ENCODE data around the gene TRNT1. TPM values are rescaled to one million over a fixed set of nuclear protein-coding genes. Genes with fewer than 3 reads are reported as not detected.
A peak's percentile ranks its signal among the peaks of the same experiment; 100 is the strongest.

The TRNT1 gene
- total and polyA plus RNA-seq, 4 experiments from 2014 or later, result 23.2 to 44.8 (median 35.3) TPM

GRCh38 chr3:3105246-3105645 is 21.5 kb upstream of the TRNT1 start:
- peaks cover 0 to 3% of the 10 kb centered on the region in 2 donors for H3K36me3 Mint-ChIP-seq
- ChIA-PET POLR2A (ENCODE audit: partially characterized antibody) (no interaction called here), CTCF (ENCODE audit: partially characterized antibody) (interaction anchor here (0.9 kb wide), 1 partner anchor 21 kb away, joined by 3 read pairs; the partner anchor contains the start of gene TRNT1)
- peaks cover 7 to 19% (median 16%) of the 10 kb centered on the region in 4 donors for H3K4me1 Mint-ChIP-seq
- H3K4me3 Mint-ChIP-seq, result no peak overlapping the region
- intact Hi-C loops (cut with micrococcal nuclease), result no loop called here
- no peak overlapping the region for H3K27ac ChIP-seq (ENCODE audit: low read depth, low read length)
- no peak overlapping the region for H3K4me3 ChIP-seq (ENCODE audit: low read length in 2 of 2)
- H3K27me3 ChIP-seq (ENCODE audit: insufficient read depth, low read length), result no peaks in the 10 kb centered on the region
- H3K9me3 Mint-ChIP-seq, result peaks cover 0 to 3% (median 0%) of the 10 kb centered on the region in 8 donors
- no peaks in the 10 kb centered on the region for H3K36me3 ChIP-seq (ENCODE audit: insufficient read depth, low read length)
- no peak overlapping the region for H3K27ac Mint-ChIP-seq
- H3K9me3 ChIP-seq (ENCODE audit: control insufficient read depth in 1 of 2, low read length in 2 of 2), result no peaks in the 10 kb centered on the region
- no peak for DNase-seq
- peaks cover 6% of the 10 kb centered on the region for H3K4me1 ChIP-seq (ENCODE audit: insufficient read depth, low read length)
- H3K27me3 Mint-ChIP-seq, result peaks cover 0 to 8% of the 10 kb centered on the region in 2 donors

GRCh38 chr3:3105815-3106214 is 20.9 kb upstream of the TRNT1 start:
- no peaks in the 10 kb centered on the region for H3K9me3 ChIP-seq (ENCODE audit: control insufficient read depth in 1 of 2, low read length in 2 of 2)
- no peak overlapping the region for H3K4me3 ChIP-seq (ENCODE audit: low read length in 2 of 2)
- H3K27ac ChIP-seq (ENCODE audit: low read depth, low read length), result no peak overlapping the region
- Mint-ChIP-seq H3K27me3 (peaks cover 0 to 8% of the 10 kb centered on the region in 2 donors), H3K4me3 (no peak overlapping the region), H3K4me1 (peaks cover 12 to 25% (median 21%) of the 10 kb centered on the region in 4 donors), H3K36me3 (peaks cover 0 to 3% of the 10 kb centered on the region in 2 donors), H3K27ac (peak overlapping the region in 2 of 7 donors; percentile 43 to 65), H3K9me3 (peaks cover 0 to 3% (median 0%) of the 10 kb centered on the region in 8 donors)
- DNase-seq, result no peak
- H3K4me1 ChIP-seq (ENCODE audit: insufficient read depth, low read length), result peaks cover 12% of the 10 kb centered on the region
- CTCF ChIA-PET (ENCODE audit: partially characterized antibody), result interaction anchor here (0.9 kb wide), 1 partner anchor 21 kb away, joined by 3 read pairs; the partner anchor contains the start of gene TRNT1
- no peaks in the 10 kb centered on the region for H3K27me3 ChIP-seq (ENCODE audit: insufficient read depth, low read length)
- POLR2A ChIA-PET (ENCODE audit: partially characterized antibody), result no interaction called here
- H3K36me3 ChIP-seq (ENCODE audit: insufficient read depth, low read length), result no peaks in the 10 kb centered on the region
- intact Hi-C loops (cut with micrococcal nuclease), result no loop called here

GRCh38 chr3:3107181-3107580 is 19.6 kb upstream of the TRNT1 start:
- DNase-seq, result no peak
- Histone ChIP-seq H3K4me3 (ENCODE audit: low read length in 2 of 2) (no peak overlapping the region), H3K9me3 (ENCODE audit: control insufficient read depth in 1 of 2, low read length in 2 of 2) (no peaks in the 10 kb centered on the region), H3K27me3 (ENCODE audit: insufficient read depth, low read length) (no peaks in the 10 kb centered on the region), H3K4me1 (ENCODE audit: insufficient read depth, low read length) (peaks cover 14% of the 10 kb centered on the region), H3K36me3 (ENCODE audit: insufficient read depth, low read length) (no peaks in the 10 kb centered on the region), H3K27ac (ENCODE audit: low read depth, low read length) (no peak overlapping the region)
- ChIA-PET CTCF (ENCODE audit: partially characterized antibody) (no interaction called here), POLR2A (ENCODE audit: partially characterized antibody) (no interaction called here)
- H3K4me3 Mint-ChIP-seq, result peak overlapping the region in 2 of 8 donors; percentile 1 to 43
- H3K9me3 Mint-ChIP-seq, result peaks cover 0 to 3% (median 0%) of the 10 kb centered on the region in 8 donors
- peak overlapping the region in 3 of 7 donors; percentile 1 to 56 (median 26) for H3K27ac Mint-ChIP-seq
- peaks cover 0 to 8% of the 10 kb centered on the region in 2 donors for H3K27me3 Mint-ChIP-seq
- intact Hi-C loops (cut with micrococcal nuclease), result no loop called here
- peaks cover 0 to 3% of the 10 kb centered on the region in 2 donors for H3K36me3 Mint-ChIP-seq
- peaks cover 16 to 32% (median 26%) of the 10 kb centered on the region in 4 donors for H3K4me1 Mint-ChIP-seq

GRCh38 chr3:3107858-3108257 is 18.9 kb upstream of the TRNT1 start:
- Histone ChIP-seq H3K9me3 (ENCODE audit: control insufficient read depth in 1 of 2, low read length in 2 of 2) (no peaks in the 10 kb centered on the region), H3K4me1 (ENCODE audit: insufficient read depth, low read length) (peaks cover 14% of the 10 kb centered on the region), H3K27ac (ENCODE audit: low read depth, low read length) (no peak overlapping the region), H3K27me3 (ENCODE audit: insufficient read depth, low read length) (no peaks in the 10 kb centered on the region), H3K4me3 (ENCODE audit: low read length in 2 of 2) (no peak overlapping the region), H3K36me3 (ENCODE audit: insufficient read depth, low read length) (no peaks in the 10 kb centered on the region)
- H3K27me3 Mint-ChIP-seq, result peaks cover 0 to 8% of the 10 kb centered on the region in 2 donors
- POLR2A ChIA-PET (ENCODE audit: partially characterized antibody), result no interaction called here
- peaks cover 16 to 32% (median 26%) of the 10 kb centered on the region in 4 donors for H3K4me1 Mint-ChIP-seq
- no peak for DNase-seq
- peaks cover 0 to 3% (median 0%) of the 10 kb centered on the region in 8 donors for H3K9me3 Mint-ChIP-seq
- H3K4me3 Mint-ChIP-seq, result peak overlapping the region in 4 of 8 donors; percentile 31 to 68 (median 48)
- peaks cover 0 to 3% of the 10 kb centered on the region in 2 donors for H3K36me3 Mint-ChIP-seq
- H3K27ac Mint-ChIP-seq, result no peak overlapping the region
- intact Hi-C loops (cut with micrococcal nuclease), result no loop called here
- CTCF ChIA-PET (ENCODE audit: partially characterized antibody), result no interaction called here

- H3K9me3 Mint-ChIP-seq, result peaks cover 0 to 3% (median 0%) of the 10 kb centered on the region in 8 donors
- H3K4me1 Mint-ChIP-seq, result peaks cover 16 to 32% (median 26%) of the 10 kb centered on the region in 4 donors
- intact Hi-C loops (cut with micrococcal nuclease), result no loop called here
- Histone ChIP-seq H3K9me3 (ENCODE audit: control insufficient read depth in 1 of 2, low read length in 2 of 2) (no peaks in the 10 kb centered on the region), H3K27me3 (ENCODE audit: insufficient read depth, low read length) (no peaks in the 10 kb centered on the region), H3K4me1 (ENCODE audit: insufficient read depth, low read length) (peaks cover 14% of the 10 kb centered on the region), H3K4me3 (ENCODE audit: low read length in 2 of 2) (no peak overlapping the region), H3K27ac (ENCODE audit: low read depth, low read length) (peak overlapping the region; percentile 54), H3K36me3 (ENCODE audit: insufficient read depth, low read length) (no peaks in the 10 kb centered on the region)
- H3K27ac Mint-ChIP-seq, result peak overlapping the region; percentile 92 to 97 (median 95)
- H3K36me3 Mint-ChIP-seq, result peaks cover 0 to 3% of the 10 kb centered on the region in 2 donors
- peak overlapping the region; percentile 55 to 78 (median 72) for H3K4me3 Mint-ChIP-seq
- peak in 1 of 5 donors; percentile 22 for DNase-seq
- H3K27me3 Mint-ChIP-seq, result peaks cover 1 to 8% of the 10 kb centered on the region in 2 donors
- ChIA-PET CTCF (ENCODE audit: partially characterized antibody) (interaction anchor here (1.2 to 1.3 kb wide), 2 partner anchors 42 to 63 kb away, joined by 3 read pairs; no protein-coding TSS in a partner anchor), POLR2A (ENCODE audit: partially characterized antibody) (no interaction called here)
Observed at GRCh38 chr3:3109407-3110298, 17.1 kb upstream of the TRNT1 start.

- ChIA-PET POLR2A (ENCODE audit: partially characterized antibody) (no interaction called here), CTCF (ENCODE audit: partially characterized antibody) (interaction anchor here (1.2 to 1.3 kb wide), 2 partner anchors 43 to 63 kb away, joined by 3 read pairs; no protein-coding TSS in a partner anchor)
- H3K4me3 ChIP-seq (ENCODE audit: low read length in 2 of 2), result no peak within 1 kb of the TSS
- no peaks in the 10 kb centered on the region for H3K27me3 ChIP-seq (ENCODE audit: insufficient read depth, low read length)
- no peaks in the 10 kb centered on the region for H3K9me3 ChIP-seq (ENCODE audit: control insufficient read depth in 1 of 2, low read length in 2 of 2)
- Mint-ChIP-seq H3K27me3 (peaks cover 1 to 4% of the 10 kb centered on the region in 2 donors), H3K4me3 (peak within 1 kb of the TSS; percentile 55 to 78 (median 72)), H3K4me1 (peaks cover 16 to 32% (median 26%) of the 10 kb centered on the region in 4 donors), H3K9me3 (peaks cover 0 to 3% (median 0%) of the 10 kb centered on the region in 8 donors), H3K27ac (peak within 1 kb of the TSS; percentile 92 to 97 (median 95)), H3K36me3 (peaks cover 0 to 3% of the 10 kb centered on the region in 2 donors)
- no peaks in the 10 kb centered on the region for H3K36me3 ChIP-seq (ENCODE audit: insufficient read depth, low read length)
- H3K27ac ChIP-seq (ENCODE audit: low read depth, low read length), result peak within 1 kb of the TSS; percentile 54
- intact Hi-C loops (cut with micrococcal nuclease), result no loop called here
- DNase-seq, result peak; percentile 63 to 80 (median 69)
- peaks cover 14% of the 10 kb centered on the region for H3K4me1 ChIP-seq (ENCODE audit: insufficient read depth, low read length)
Observed at GRCh38 chr3:3110299-3110630, 16.5 kb upstream of the TRNT1 start, which contains the start of gene IL5RA. TSS of gene IL5RA (minus strand) at chr3:3110374. CDS start at chr3:3104984, 5,390 bp downstream.

All from CD4-positive, alpha-beta memory T cell (primary cell).